Naive thymus-derived CD4-positive, alpha-beta T cell (primary cell): ENCODE measurements around the gene SH3GL3. TPM values are rescaled to one million over a fixed set of nuclear protein-coding genes. Genes with fewer than 3 reads are reported as not detected.

Experiments
- ATAC-seq: fragments of 150-1000 bp; cut with Tn5 transposase; 2 replicates; pipeline ENCODE4 v1.10.0; 2021; ENCODE audit warnings: mild to moderate bottlenecking, moderate library complexity
- CTCF ChIA-PET: fragments of 350-600 bp; sonication (Branson Sonifier 250); formaldehyde crosslinking; loops from one replicate; lab custom pipeline; 2021; ENCODE audit warnings: antibody characterized with exemption; lab: Charles Lee
- POLR2A ChIA-PET: fragments of 350-600 bp; sonication (Branson Sonifier 250); formaldehyde crosslinking; loops from one replicate; lab custom pipeline; 2021; ENCODE audit warnings: antibody characterized with exemption, inconsistent platforms; lab: Charles Lee
- DNase-seq, 9 donors: peaks; one replicate each; pipeline versions ENCODE4 v3.0.0 to v3.0.0-alpha.2; 2020 to 2022; ENCODE audit warnings: mixed read lengths in 1 of 9
- H3K27ac ChIP-seq: one replicate; pipeline ENCODE4 v1.7.0; 2013; ENCODE audit warnings: mild to moderate bottlenecking, low read depth, low read length, moderate library complexity
- H3K27me3 ChIP-seq, 2 donors: one replicate each; pipeline ENCODE4 v1.7.0; 2013; ENCODE audit warnings: low read length in 2 of 2, mild to moderate bottlenecking in 2 of 2, moderate library complexity in 2 of 2; ENCODE audit not compliant: control insufficient read depth in 2 of 2, insufficient read depth in 2 of 2
- H3K36me3 ChIP-seq, 3 experiments: 1 replicate in 2 of 3; 2 replicates in 1 of 3; pipeline ENCODE4 v1.7.0; 2013; ENCODE audit warnings: low read length in 3 of 3, mild to moderate bottlenecking in 3 of 3, moderate library complexity in 1 of 3; ENCODE audit not compliant: insufficient read depth in 3 of 3, control insufficient read depth in 2 of 3
- H3K4me1 ChIP-seq, 2 donors: one replicate each; pipeline ENCODE4 v1.7.0; 2013; ENCODE audit warnings: low read length in 2 of 2, mild to moderate bottlenecking in 2 of 2, moderate library complexity in 1 of 2; ENCODE audit not compliant: control insufficient read depth in 2 of 2, insufficient read depth in 2 of 2
- H3K4me3 ChIP-seq: 2 replicates; pipeline ENCODE4 v1.7.0; 2013; ENCODE audit warnings: mild to moderate bottlenecking, low read length
- H3K9me3 ChIP-seq, 3 experiments: 1 replicate in 2 of 3; 2 replicates in 1 of 3; pipeline ENCODE4 v1.7.0; 2013; ENCODE audit warnings: low read length in 3 of 3; ENCODE audit not compliant: control insufficient read depth in 2 of 3
- H3K27ac Mint-ChIP-seq, 9 donors: one replicate each; pipeline ENCODE4 v1.8.0; 2020 to 2022; ENCODE audit warnings: mixed read lengths in 9 of 9, mild to moderate bottlenecking in 8 of 9, moderate library complexity in 5 of 9, inconsistent platforms in 2 of 9
- H3K27me3 Mint-ChIP-seq, 5 donors: one replicate each; pipeline ENCODE4 v1.8.0; 2021 to 2022; ENCODE audit warnings: mixed read lengths in 5 of 5, mild to moderate bottlenecking in 1 of 5
- H3K36me3 Mint-ChIP-seq, 5 donors: one replicate each; pipeline ENCODE4 v1.8.0; 2020 to 2022; ENCODE audit warnings: mixed read lengths in 5 of 5, mild to moderate bottlenecking in 3 of 5, inconsistent platforms in 1 of 5
- H3K4me1 Mint-ChIP-seq, 7 donors: one replicate each; pipeline ENCODE4 v1.8.0; 2020 to 2022; ENCODE audit warnings: mixed read lengths in 7 of 7, mild to moderate bottlenecking in 3 of 7, inconsistent platforms in 1 of 7
- H3K4me3 Mint-ChIP-seq, 10 donors: one replicate each; pipeline ENCODE4 v1.8.0; 2020 to 2022; ENCODE audit warnings: mild to moderate bottlenecking in 10 of 10, mixed read lengths in 10 of 10, moderate library complexity in 6 of 10, inconsistent platforms in 2 of 10
- H3K9me3 Mint-ChIP-seq, 11 donors: one replicate each; pipeline ENCODE4 v1.8.0; 2020 to 2022; ENCODE audit warnings: mixed read lengths in 11 of 11, mild to moderate bottlenecking in 4 of 11, inconsistent platforms in 1 of 11, moderate library complexity in 1 of 11
- intact Hi-C, 2 donors: fragments of 100-400 bp; cut with micrococcal nuclease; formaldehyde crosslinking; loops; one replicate each; pipeline ENCODE4 v1.15.1; 2023
- polyA plus RNA-seq, 2 donors: library from polyadenylated mRNA; unstranded; fragments of 300-500 nt; fragmentation: Illumina TruSeq; gene quantifications; one replicate each; pipeline ENCODE4 v1.2.3, GENCODE V29; 2021
- total RNA-seq, 6 experiments: library from RNA in 5 of 6; stranded (reverse) in 5 of 6; gene quantifications; 1 replicate in 5 of 6; 2 replicates in 1 of 6; pipeline ENCODE4 v1.2.3 and lab custom pipeline; 2021 to 2026

Gene SH3GL3
- total and polyA plus RNA-seq, 7 experiments from 2014 or later: not detected

DNA sequence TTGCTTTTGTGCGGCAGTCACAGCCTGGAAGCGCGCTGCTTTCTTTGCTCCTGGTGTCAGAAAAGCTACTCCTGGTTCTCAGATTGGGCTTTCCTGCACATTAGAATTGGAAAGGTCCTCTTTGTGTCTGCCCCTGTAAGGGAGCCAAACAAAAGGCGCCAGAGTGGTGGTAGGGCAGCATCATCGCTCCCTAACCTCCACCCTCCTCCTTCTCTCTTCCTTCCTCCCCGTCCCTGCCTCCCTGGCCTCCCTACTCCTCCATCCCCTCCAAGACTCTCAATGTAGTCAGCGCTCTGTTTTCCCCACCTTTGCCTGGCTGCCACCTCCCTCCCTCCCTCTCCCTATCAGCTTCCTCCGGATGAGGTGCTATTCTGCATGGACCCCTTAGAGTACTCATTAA, 65.3 kb downstream of the SH3GL3 start:
- H3K4me1 Mint-ChIP-seq: no peaks in the 10 kb centered on the region
- H3K36me3 ChIP-seq: no peaks in the 10 kb centered on the region
- no peak overlapping the region for H3K4me3 Mint-ChIP-seq
- POLR2A ChIA-PET: no interaction called here
- H3K9me3 Mint-ChIP-seq: peaks cover 0 to 7% (median 0%) of the 10 kb centered on the region in 11 donors
- intact Hi-C loops: no loop called here
- H3K4me1 ChIP-seq: no peaks in the 10 kb centered on the region
- no peaks in the 10 kb centered on the region for H3K9me3 ChIP-seq
- H3K27me3 Mint-ChIP-seq: peaks cover 0 to 31% (median 11%) of the 10 kb centered on the region in 5 donors
- no peak overlapping the region for H3K27ac ChIP-seq
- ATAC-seq (no peak), DNase-seq (no peak)
- H3K4me3 ChIP-seq: no peak overlapping the region
- H3K36me3 Mint-ChIP-seq: no peaks in the 10 kb centered on the region
- CTCF ChIA-PET: interaction anchor here (0.6 kb wide), 1 partner anchor 59 kb away, joined by 4 read pairs; no protein-coding TSS in a partner anchor
- no peaks in the 10 kb centered on the region for H3K27me3 ChIP-seq
- H3K27ac Mint-ChIP-seq: no peak overlapping the region

DNA sequence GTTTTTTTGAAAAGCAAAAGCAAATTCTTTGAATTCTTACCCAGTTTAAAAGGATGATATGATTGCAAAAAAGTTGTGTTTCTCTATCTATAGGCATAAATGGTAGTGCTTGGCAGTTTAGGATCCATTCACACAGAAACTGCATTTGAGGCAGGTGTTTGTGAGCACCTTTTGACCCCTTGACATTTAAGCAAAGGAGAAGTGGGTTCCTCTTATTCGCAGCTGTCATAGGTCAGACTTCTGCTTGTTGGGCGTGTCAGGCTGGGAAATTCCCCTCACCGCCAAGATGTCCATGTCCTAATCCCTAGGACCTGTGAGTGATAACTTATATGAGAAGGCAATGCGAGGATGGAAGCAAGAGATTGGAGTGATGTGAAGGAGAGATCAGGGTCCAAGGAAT, 67.4 kb downstream of the SH3GL3 start:
- H3K27me3 ChIP-seq: no peaks in the 10 kb centered on the region
- H3K4me3 ChIP-seq: no peak overlapping the region
- no peaks in the 10 kb centered on the region for H3K36me3 Mint-ChIP-seq
- intact Hi-C loops: no loop called here
- H3K9me3 ChIP-seq: no peaks in the 10 kb centered on the region
- H3K27me3 Mint-ChIP-seq: peaks cover 0 to 29% (median 11%) of the 10 kb centered on the region in 5 donors
- ChIA-PET POLR2A (no interaction called here), CTCF (no interaction called here)
- H3K4me1 Mint-ChIP-seq: no peaks in the 10 kb centered on the region
- ATAC-seq: no peak
- DNase-seq: no peak
- H3K9me3 Mint-ChIP-seq: peaks cover 0 to 7% (median 0%) of the 10 kb centered on the region in 11 donors
- H3K27ac Mint-ChIP-seq: no peak overlapping the region
- H3K4me1 ChIP-seq: no peaks in the 10 kb centered on the region
- no peaks in the 10 kb centered on the region for H3K36me3 ChIP-seq
- H3K4me3 Mint-ChIP-seq: no peak overlapping the region
- no peak overlapping the region for H3K27ac ChIP-seq

DNA sequence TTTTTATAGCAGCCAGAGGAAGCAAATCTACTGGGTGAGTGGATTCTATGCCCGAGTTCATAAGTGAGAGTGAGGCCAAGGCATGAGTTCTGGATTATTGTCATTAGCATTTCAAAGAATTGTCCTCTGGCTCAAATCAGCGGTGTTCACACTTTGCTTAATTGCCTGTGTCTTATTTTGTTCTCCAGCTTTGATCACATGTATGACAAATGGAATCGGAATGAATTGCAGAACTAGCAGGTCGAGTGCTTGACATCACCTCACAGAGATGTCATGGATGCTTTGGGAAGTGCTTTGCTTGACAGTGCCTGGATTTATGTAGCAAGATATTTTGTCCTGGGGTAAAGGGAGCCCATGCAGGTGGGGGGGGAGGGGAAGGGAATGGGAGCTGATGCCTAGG, 68.0 kb downstream of the SH3GL3 start:
- no peaks in the 10 kb centered on the region for H3K36me3 ChIP-seq
- Mint-ChIP-seq H3K27me3 (peaks cover 0 to 34% (median 7%) of the 10 kb centered on the region in 5 donors), H3K27ac (no peak overlapping the region), H3K9me3 (peaks cover 0 to 7% (median 0%) of the 10 kb centered on the region in 11 donors), H3K4me1 (no peaks in the 10 kb centered on the region), H3K36me3 (peaks cover 0 to 3% (median 0%) of the 10 kb centered on the region in 5 donors), H3K4me3 (no peak overlapping the region)
- H3K4me3 ChIP-seq: no peak overlapping the region
- ATAC-seq (no peak), DNase-seq (no peak)
- no peaks in the 10 kb centered on the region for H3K4me1 ChIP-seq
- intact Hi-C loops: no loop called here
- H3K9me3 ChIP-seq: no peaks in the 10 kb centered on the region
- no peak overlapping the region for H3K27ac ChIP-seq
- H3K27me3 ChIP-seq: no peaks in the 10 kb centered on the region
- POLR2A ChIA-PET: no interaction called here
- CTCF ChIA-PET: no interaction called here

DNA sequence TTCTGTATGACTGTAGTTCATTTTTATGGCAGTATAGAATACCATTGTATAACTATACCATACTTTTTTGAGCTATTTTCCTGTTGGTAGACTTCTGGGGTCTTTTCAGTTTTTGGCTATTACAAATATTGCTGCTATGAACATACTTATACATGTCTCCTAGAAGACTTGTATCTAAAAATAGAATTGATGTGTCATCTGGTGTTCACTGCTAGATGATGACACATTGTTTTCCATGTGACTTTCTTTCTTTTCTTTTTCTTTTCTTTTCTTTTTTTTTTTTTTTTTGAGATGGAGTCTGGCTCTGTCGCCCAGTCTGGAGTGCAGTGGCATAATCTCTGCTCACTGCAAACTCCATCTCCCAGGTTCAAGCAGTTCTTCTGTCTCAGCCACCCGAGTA, 69.8 kb downstream of the SH3GL3 start:
- no peak overlapping the region for H3K4me3 Mint-ChIP-seq
- CTCF ChIA-PET: no interaction called here

DNA sequence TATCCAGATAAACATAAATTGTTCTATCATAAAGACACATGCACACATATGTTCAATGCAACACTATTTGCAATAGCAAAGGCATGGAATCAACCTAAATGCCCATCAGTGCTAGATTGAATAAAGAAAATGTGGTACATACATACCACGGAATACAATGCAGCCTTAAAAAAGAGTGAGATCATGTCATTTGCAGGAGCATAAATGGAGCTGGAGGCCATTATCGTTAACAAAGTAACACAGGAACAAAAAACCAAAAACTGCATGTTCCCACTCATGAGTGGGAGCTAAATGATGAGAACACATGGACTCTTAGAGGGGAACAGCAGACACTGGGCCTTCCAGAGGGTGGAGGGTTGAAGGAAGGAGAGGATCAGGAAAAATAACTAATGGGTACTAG, 79.2 kb downstream of the SH3GL3 start:
- H3K27me3 Mint-ChIP-seq: peaks cover 3 to 27% (median 25%) of the 10 kb centered on the region in 5 donors
- no peak overlapping the region for H3K4me3 ChIP-seq
- peaks cover 6 to 30% (median 16%) of the 10 kb centered on the region in 11 donors for H3K9me3 Mint-ChIP-seq
- H3K36me3 ChIP-seq: no peaks in the 10 kb centered on the region
- H3K36me3 Mint-ChIP-seq: peaks cover 0 to 13% (median 0%) of the 10 kb centered on the region in 5 donors
- peaks cover 0 to 18% (median 0%) of the 10 kb centered on the region in 3 experiments for H3K9me3 ChIP-seq
- no peaks in the 10 kb centered on the region for H3K27me3 ChIP-seq
- H3K4me1 Mint-ChIP-seq: no peaks in the 10 kb centered on the region
- intact Hi-C loops: no loop called here
- H3K4me3 Mint-ChIP-seq: no peak overlapping the region
- DNase-seq (no peak), ATAC-seq (no peak)
- no peak overlapping the region for H3K27ac ChIP-seq
- no peak overlapping the region for H3K27ac Mint-ChIP-seq
- POLR2A ChIA-PET: no interaction called here
- H3K4me1 ChIP-seq: no peaks in the 10 kb centered on the region
- CTCF ChIA-PET: no interaction called here

More for the DNA sequence above, 69.8 kb downstream of the SH3GL3 start:
- H3K27me3 Mint-ChIP-seq: peaks cover 0 to 44% (median 11%) of the 10 kb centered on the region in 5 donors
- H3K4me1 Mint-ChIP-seq: no peaks in the 10 kb centered on the region
- H3K27me3 ChIP-seq: no peaks in the 10 kb centered on the region
- no peak overlapping the region for H3K4me3 ChIP-seq
- peaks cover 0 to 7% (median 0%) of the 10 kb centered on the region in 11 donors for H3K9me3 Mint-ChIP-seq
- no peaks in the 10 kb centered on the region for H3K9me3 ChIP-seq
- intact Hi-C loops: no loop called here
- peaks cover 0 to 3% (median 0%) of the 10 kb centered on the region in 5 donors for H3K36me3 Mint-ChIP-seq
- no peaks in the 10 kb centered on the region for H3K4me1 ChIP-seq
- POLR2A ChIA-PET: no interaction called here
- H3K27ac Mint-ChIP-seq: no peak overlapping the region
- no peak overlapping the region for H3K27ac ChIP-seq
- no peaks in the 10 kb centered on the region for H3K36me3 ChIP-seq
- DNase-seq (no peak), ATAC-seq (no peak)

DNA sequence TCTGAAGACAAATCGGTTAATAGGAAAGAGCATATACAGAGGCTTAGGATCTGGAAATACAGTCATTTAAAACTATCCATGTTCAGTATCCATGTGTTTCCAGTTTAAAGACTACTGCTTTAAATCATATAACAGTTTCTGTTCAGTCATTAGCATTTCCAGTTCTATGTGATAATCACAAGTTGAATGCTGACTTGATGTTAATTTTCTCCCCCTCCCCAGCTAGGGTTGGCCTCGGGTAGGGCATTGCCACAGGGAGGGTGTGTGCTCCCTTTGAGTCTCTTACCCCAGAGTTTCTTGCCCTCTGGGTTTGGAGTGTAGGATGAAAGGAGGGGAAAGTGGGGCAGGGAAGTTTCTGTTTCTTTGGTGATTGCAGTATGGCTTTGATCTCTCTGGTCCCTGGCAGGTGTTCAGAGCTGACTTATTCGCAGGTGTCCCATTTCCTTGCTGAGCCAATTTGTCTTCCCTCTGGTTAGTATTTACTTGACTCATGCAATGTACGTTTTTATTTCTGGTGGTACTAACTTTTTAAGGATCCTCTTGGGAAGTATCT, 86.3 kb downstream of the SH3GL3 start:
- ATAC-seq: no peak
- H3K27me3 Mint-ChIP-seq: peaks cover 0 to 6% (median 0%) of the 10 kb centered on the region in 5 donors
- no peaks in the 10 kb centered on the region for H3K4me1 Mint-ChIP-seq
- no peak overlapping the region for H3K4me3 Mint-ChIP-seq
- Histone ChIP-seq H3K36me3 (no peaks in the 10 kb centered on the region), H3K4me1 (no peaks in the 10 kb centered on the region), H3K4me3 (no peak overlapping the region), H3K9me3 (peaks cover 0 to 12% (median 0%) of the 10 kb centered on the region in 3 experiments), H3K27ac (no peak overlapping the region), H3K27me3 (no peaks in the 10 kb centered on the region)
- CTCF ChIA-PET: no interaction called here
- DNase-seq: no peak
- H3K27ac Mint-ChIP-seq: no peak overlapping the region
- H3K36me3 Mint-ChIP-seq: peaks cover 0 to 5% (median 0%) of the 10 kb centered on the region in 5 donors
- H3K9me3 Mint-ChIP-seq: peaks cover 1 to 7% (median 5%) of the 10 kb centered on the region in 11 donors
- intact Hi-C loops: no loop called here
- POLR2A ChIA-PET: no interaction called here

DNA sequence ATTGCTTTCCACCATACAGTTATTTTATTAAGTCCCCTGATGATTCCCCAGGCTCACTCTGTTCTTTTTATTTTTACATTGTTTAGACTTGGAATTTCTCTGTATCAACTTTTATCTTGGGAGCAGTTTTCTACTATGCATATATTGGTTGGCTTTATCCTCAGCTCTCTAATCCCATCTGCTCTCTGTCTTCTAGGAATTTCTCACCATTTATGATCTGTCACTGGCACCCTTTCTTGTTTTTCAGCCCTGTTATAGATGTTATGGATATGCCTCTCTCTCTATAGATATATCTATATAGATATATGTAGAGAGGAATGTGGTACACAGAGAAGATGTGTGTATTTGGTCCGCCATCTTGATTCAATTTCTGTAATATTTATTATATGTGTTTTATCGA, 90.5 kb downstream of the SH3GL3 start:
- Mint-ChIP-seq H3K9me3 (peaks cover 0 to 3% (median 0%) of the 10 kb centered on the region in 11 donors), H3K36me3 (no peaks in the 10 kb centered on the region), H3K4me3 (no peak overlapping the region), H3K27me3 (peaks cover 0 to 16% (median 4%) of the 10 kb centered on the region in 5 donors), H3K27ac (no peak overlapping the region), H3K4me1 (no peaks in the 10 kb centered on the region)
- Histone ChIP-seq H3K4me3 (no peak overlapping the region), H3K9me3 (no peaks in the 10 kb centered on the region), H3K27ac (no peak overlapping the region), H3K36me3 (no peaks in the 10 kb centered on the region), H3K4me1 (no peaks in the 10 kb centered on the region), H3K27me3 (no peaks in the 10 kb centered on the region)
- intact Hi-C loops: no loop called here
- DNase-seq (no peak), ATAC-seq (no peak)
- ChIA-PET POLR2A (no interaction called here), CTCF (no interaction called here)
